Karpas-422 (cell line): ENCODE results near the gene PPT1. TPM values are rescaled to one million over a fixed set of nuclear protein-coding genes. Genes with fewer than 3 reads are reported as not detected.
A peak's percentile ranks its signal among the peaks of the same experiment; 100 is the strongest.

Experiments used
- DNase-seq: peaks from one replicate; pipeline ENCODE4 v3.0.0-alpha.2; 2015
- H2AFZ ChIP-seq: fragments of 200-600 bp; sonication (generic); 2 replicates; pipeline ENCODE4 v1.6.1; 2014; ENCODE audit warnings: antibody characterized with exemption, low read length, mixed read lengths
- H3K27ac ChIP-seq: fragments of 200-600 bp; sonication (generic); 2 replicates; pipeline ENCODE4 v1.5.1; 2014; ENCODE audit warnings: mild to moderate bottlenecking, low read length, moderate library complexity
- H3K27me3 ChIP-seq: fragments of 200-600 bp; sonication (generic); 2 replicates; pipeline ENCODE4 v1.6.1; 2014; ENCODE audit warnings: low read length, mixed read lengths
- H3K36me3 ChIP-seq: fragments of 200-600 bp; sonication (generic); 2 replicates; pipeline ENCODE4 v1.6.1; 2014; ENCODE audit warnings: low read length, mixed read lengths; ENCODE audit not compliant: insufficient read depth
- H3K4me1 ChIP-seq: fragments of 200-600 bp; sonication (generic); 2 replicates; pipeline ENCODE4 v1.6.1; 2014; ENCODE audit warnings: mild to moderate bottlenecking, low read length, mixed read lengths
- H3K4me2 ChIP-seq: fragments of 200-600 bp; sonication (generic); 2 replicates; pipeline ENCODE4 v1.6.1; 2014; ENCODE audit warnings: low read length, low read depth, mild to moderate bottlenecking; ENCODE audit not compliant: poor library complexity, severe bottlenecking
- H3K4me3 ChIP-seq: fragments of 200-600 bp; sonication (generic); 2 replicates; pipeline ENCODE4 v1.5.1; 2014; ENCODE audit warnings: mild to moderate bottlenecking, antibody characterized with exemption, low read length, mixed read lengths
- H3K79me2 ChIP-seq: fragments of 200-600 bp; sonication (generic); 2 replicates; pipeline ENCODE4 v1.6.1; 2014; ENCODE audit warnings: mild to moderate bottlenecking, low read length, mixed read lengths
- H3K9ac ChIP-seq: fragments of 200-600 bp; sonication (generic); 2 replicates; pipeline ENCODE4 v1.6.0; 2014; ENCODE audit warnings: low read length
- H3K9me2 ChIP-seq: fragments of 200-600 bp; sonication (generic), shearing (Covaris generic); replicated peaks from 2 replicates; pipeline ENCODE4 v1.6.0; 2014; ENCODE audit warnings: mild to moderate bottlenecking, low read length, moderate library complexity; ENCODE audit not compliant: insufficient read depth
- H3K9me3 ChIP-seq: fragments of 300-700, 200-600 bp; sonication (generic); 2 replicates; pipeline ENCODE4 v1.6.1; 2014; ENCODE audit warnings: low read length, mixed read lengths
- H4K20me1 ChIP-seq: fragments of 200-600 bp; sonication (generic); 2 replicates; pipeline ENCODE4 v1.6.1; 2014; ENCODE audit warnings: mild to moderate bottlenecking, antibody characterized with exemption, low read length, low read depth; ENCODE audit not compliant: insufficient read depth
- total RNA-seq: library from RNA; depleted of rRNA; stranded (reverse); fragments of >200 nt; shearing (Covaris generic); gene quantifications from 2 replicates; pipeline ENCODE4 v1.2.3, GENCODE V29; 2014; ENCODE audit warnings: low replicate concordance

Gene PPT1
- total RNA-seq, 1 experiment from 2014 or later, result 77.4 TPM

DNA sequence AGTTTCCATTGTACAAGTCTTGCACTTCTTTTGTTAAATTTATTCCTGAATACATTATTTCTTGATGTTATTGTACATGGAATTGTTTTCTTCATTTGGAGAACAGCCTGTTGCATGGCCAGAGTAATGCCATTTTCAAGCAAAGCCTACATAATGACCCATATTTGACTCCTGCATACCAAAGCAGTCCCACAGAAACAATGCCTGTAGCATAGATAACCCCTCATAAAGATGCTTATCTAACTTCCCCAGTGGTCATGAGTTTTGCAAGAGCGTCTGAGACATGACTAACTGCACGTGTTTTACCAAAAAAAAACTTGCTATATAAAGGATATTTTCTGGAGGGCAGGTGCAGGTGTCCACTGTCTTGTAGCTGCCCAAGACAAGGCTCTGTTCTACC is 33.8 kb upstream of the PPT1 start:
- Histone ChIP-seq H3K4me2 (peak overlapping the region; percentile 34), H3K79me2 (no peaks in the 10 kb centered on the region)

DNA sequence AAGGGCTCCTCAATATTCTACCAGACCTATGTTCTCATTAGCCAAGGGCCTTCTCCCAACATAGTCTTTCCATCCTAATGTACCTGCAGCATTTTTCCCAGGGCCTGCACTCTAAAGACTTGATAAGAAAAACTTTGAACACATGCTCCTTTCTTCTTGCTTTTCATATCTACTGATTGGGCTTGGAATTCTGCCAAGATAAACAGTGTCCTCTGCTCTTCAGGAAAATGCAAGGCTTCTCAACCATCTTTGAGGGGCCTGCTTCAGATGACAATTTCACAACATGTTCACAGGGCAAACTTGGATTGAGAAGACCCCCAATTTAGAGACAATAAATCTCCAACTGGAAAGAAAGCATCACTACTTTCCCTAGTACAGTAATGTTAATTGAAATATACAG is 25.8 kb upstream of the PPT1 start:
- Histone ChIP-seq H3K9me3 (no peaks in the 10 kb centered on the region), H2AFZ (no peak overlapping the region), H3K79me2 (no peaks in the 10 kb centered on the region), H3K36me3 (no peaks in the 10 kb centered on the region), H3K4me2 (no peak overlapping the region), H3K27ac (no peak overlapping the region), H3K4me1 (no peaks in the 10 kb centered on the region), H3K27me3 (no peaks in the 10 kb centered on the region), H3K4me3 (no peak overlapping the region), H3K9ac (no peak overlapping the region), H3K9me2 (no peaks in the 10 kb centered on the region), H4K20me1 (no peaks in the 10 kb centered on the region)
- DNase-seq, result no peak

More for the DNA sequence above, 33.8 kb upstream of the PPT1 start:
- no peaks in the 10 kb centered on the region for H3K27me3 ChIP-seq
- H3K9me3 ChIP-seq, result peaks cover 4% of the 10 kb centered on the region; the same call in 1 of the 2 replicates
- 0 out of 2 replicates have a peak overlapping the region, but pooled peaks have one; percentile 21 for H3K4me3 ChIP-seq
- H3K27ac ChIP-seq, result no peak overlapping the region
- no peaks in the 10 kb centered on the region for H4K20me1 ChIP-seq
- H3K9me2 ChIP-seq, result no peaks in the 10 kb centered on the region
- DNase-seq, result no peak
- no peak overlapping the region for H2AFZ ChIP-seq
- no peak overlapping the region for H3K9ac ChIP-seq
- H3K4me1 ChIP-seq, result peaks cover 13% of the 10 kb centered on the region
- H3K36me3 ChIP-seq, result no peaks in the 10 kb centered on the region

DNA sequence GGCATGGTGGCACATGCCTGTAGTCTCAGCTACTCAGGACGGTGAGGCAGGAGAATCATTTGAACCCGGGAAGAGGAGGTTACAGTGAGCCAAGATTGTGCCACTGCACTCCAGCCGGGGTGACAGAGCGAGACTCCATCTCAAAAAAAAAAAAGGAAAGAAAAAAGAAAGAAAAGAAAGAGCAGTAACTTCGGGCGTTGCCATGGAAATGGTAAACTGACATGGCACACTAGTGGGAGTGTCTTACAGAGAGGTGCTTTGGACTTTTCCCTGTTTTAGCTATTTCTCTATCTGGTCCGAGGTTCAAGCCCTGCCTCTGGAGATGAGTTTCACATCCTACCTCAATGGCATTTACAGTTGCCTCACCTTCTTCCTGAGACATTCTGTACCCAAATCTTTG is 23.1 kb upstream of the PPT1 start:
- H3K4me2 ChIP-seq, result no peak overlapping the region
- no peaks in the 10 kb centered on the region for H4K20me1 ChIP-seq

DNA sequence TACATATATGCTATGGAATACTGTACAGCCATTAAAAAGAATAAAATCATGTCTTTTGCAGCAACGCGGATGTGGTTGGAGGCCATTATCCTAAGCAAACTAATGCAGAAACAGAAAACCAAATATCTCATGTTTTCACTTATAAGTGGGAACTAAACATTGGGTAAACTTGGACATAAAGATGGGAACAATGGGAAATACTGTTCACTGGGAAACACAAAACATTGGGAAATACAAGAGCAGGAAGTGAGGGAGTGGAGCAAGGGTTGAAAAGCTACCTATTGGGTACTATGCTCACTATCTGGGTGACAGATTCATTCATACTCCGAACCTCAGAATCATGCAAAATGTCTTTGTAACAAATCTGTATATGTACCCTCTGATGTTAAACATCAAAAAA is 17.3 kb upstream of the PPT1 start:
- no peaks in the 10 kb centered on the region for H3K9me2 ChIP-seq
- H3K4me3 ChIP-seq, result no peak overlapping the region
- H3K4me1 ChIP-seq, result peaks cover 21% of the 10 kb centered on the region
- DNase-seq, result no peak
- H3K27me3 ChIP-seq, result no peaks in the 10 kb centered on the region
- no peak overlapping the region for H3K9ac ChIP-seq
- no peak overlapping the region for H2AFZ ChIP-seq
- H3K27ac ChIP-seq, result no peak overlapping the region
- H3K4me2 ChIP-seq, result no peak overlapping the region
- no peaks in the 10 kb centered on the region for H3K36me3 ChIP-seq
- H4K20me1 ChIP-seq, result no peaks in the 10 kb centered on the region
- peaks cover 10% of the 10 kb centered on the region for H3K9me3 ChIP-seq
- no peaks in the 10 kb centered on the region for H3K79me2 ChIP-seq

More for the DNA sequence above, 23.1 kb upstream of the PPT1 start:
- Histone ChIP-seq H3K27me3 (no peaks in the 10 kb centered on the region), H3K4me1 (peaks cover 17% of the 10 kb centered on the region), H3K9me2 (no peaks in the 10 kb centered on the region), H3K4me3 (no peak overlapping the region), H3K27ac (no peak overlapping the region), H3K36me3 (no peaks in the 10 kb centered on the region), H3K79me2 (no peaks in the 10 kb centered on the region), H2AFZ (no peak overlapping the region), H3K9ac (no peak overlapping the region), H3K9me3 (no peaks in the 10 kb centered on the region)
- DNase-seq, result no peak

DNA sequence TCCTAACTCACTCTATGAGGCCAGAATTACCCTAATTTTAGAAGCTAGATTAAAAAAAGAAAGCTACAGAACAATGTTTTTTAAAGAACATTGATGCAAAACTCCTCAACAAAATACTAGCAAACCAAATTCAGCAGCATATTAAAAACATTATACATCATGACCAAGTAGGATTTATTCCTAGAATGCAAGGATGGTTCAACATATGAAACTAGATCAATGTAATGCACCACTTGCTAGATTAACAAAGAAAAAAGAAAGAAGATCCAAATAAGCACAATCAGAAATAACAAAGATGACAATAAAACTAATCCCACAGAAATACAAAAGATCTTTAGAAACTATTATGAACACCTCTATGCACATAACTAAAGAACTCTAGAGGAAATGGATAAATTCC is 13.3 kb upstream of the PPT1 start:
- Histone ChIP-seq H4K20me1 (no peaks in the 10 kb centered on the region), H3K27ac (no peak overlapping the region), H3K36me3 (no peaks in the 10 kb centered on the region), H3K4me3 (no peak overlapping the region), H3K27me3 (no peaks in the 10 kb centered on the region), H3K4me2 (no peak overlapping the region), H3K9ac (no peak overlapping the region), H3K4me1 (peaks cover 7% of the 10 kb centered on the region), H2AFZ (no peak overlapping the region), H3K9me3 (peaks cover 10% of the 10 kb centered on the region), H3K79me2 (no peaks in the 10 kb centered on the region), H3K9me2 (no peaks in the 10 kb centered on the region)
- no peak for DNase-seq

DNA sequence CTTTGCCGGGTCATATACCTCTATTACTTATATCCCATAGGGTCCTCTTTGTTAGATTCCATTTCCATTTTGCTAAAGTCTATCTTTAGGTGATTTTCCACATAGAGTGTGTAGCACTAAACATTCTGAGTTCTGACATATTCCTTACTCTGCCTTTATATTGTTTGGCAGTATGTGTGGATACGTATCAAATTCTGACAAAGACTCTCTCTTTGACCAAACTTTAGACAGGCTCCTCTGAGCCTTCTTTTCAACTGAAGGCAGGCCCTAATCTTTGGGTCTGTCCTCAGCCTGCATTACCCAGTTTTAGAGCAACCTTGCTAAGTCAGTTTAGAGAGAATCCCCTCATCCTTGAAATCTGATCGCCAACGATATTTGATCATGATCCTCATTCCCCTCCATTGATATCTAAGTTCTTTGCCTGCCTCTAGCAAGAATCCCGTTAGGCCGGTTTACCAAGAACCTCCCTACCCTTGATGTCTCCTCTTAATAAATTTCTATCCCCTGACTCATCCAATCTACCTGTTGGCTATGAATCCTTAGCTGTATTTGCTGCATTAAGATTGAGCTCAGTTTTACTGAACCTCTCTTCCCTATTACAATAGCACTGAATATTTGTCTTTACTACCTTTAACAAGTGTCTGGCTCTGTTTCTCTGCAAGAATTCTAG is 10.4 kb upstream of the PPT1 start:
- H3K9ac ChIP-seq, result no peak overlapping the region
- no peaks in the 10 kb centered on the region for H3K36me3 ChIP-seq
- H3K4me1 ChIP-seq, result no peaks in the 10 kb centered on the region
- H3K9me2 ChIP-seq, result no peaks in the 10 kb centered on the region
- H3K4me2 ChIP-seq, result no peak overlapping the region
- H3K4me3 ChIP-seq, result no peak overlapping the region
- H3K27ac ChIP-seq, result no peak overlapping the region
- H2AFZ ChIP-seq, result no peak overlapping the region
- H4K20me1 ChIP-seq, result no peaks in the 10 kb centered on the region
- no peaks in the 10 kb centered on the region for H3K79me2 ChIP-seq
- DNase-seq, result no peak
- H3K27me3 ChIP-seq, result peaks cover 4% of the 10 kb centered on the region; the same call in 1 of the 2 replicates
- H3K9me3 ChIP-seq, result peaks cover 11% of the 10 kb centered on the region

DNA sequence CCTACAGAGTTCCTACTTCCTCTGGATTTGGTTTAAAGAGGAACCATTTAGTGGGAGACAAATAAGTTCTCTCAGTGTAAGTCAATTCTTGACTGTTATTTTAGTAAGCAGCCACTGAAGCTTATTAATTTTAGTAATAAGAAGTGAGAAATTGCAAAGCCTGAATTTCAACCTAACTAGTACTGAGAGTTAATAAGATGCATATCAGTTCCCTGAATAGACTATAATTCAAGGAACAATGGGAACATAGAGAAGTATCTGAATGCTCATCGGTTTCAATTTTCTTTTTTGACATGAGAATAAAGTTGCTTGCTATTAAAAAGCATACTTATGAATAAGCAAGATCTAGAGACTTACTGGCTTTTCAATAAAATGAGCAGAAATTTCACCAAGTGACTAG is 8.0 kb upstream of the PPT1 start:
- no peak for DNase-seq
- H3K4me3 ChIP-seq, result no peak overlapping the region
- peaks cover 4% of the 10 kb centered on the region; the same call in 1 of the 2 replicates for H3K27me3 ChIP-seq
- no peaks in the 10 kb centered on the region for H3K9me2 ChIP-seq
- H3K4me1 ChIP-seq, result no peaks in the 10 kb centered on the region
- no peaks in the 10 kb centered on the region for H3K79me2 ChIP-seq
- H4K20me1 ChIP-seq, result no peaks in the 10 kb centered on the region
- H3K36me3 ChIP-seq, result no peaks in the 10 kb centered on the region
- H3K4me2 ChIP-seq, result no peak overlapping the region
- H3K9ac ChIP-seq, result no peak overlapping the region
- no peak overlapping the region for H3K27ac ChIP-seq
- peaks cover 4% of the 10 kb centered on the region for H3K9me3 ChIP-seq
- H2AFZ ChIP-seq, result no peak overlapping the region

DNA sequence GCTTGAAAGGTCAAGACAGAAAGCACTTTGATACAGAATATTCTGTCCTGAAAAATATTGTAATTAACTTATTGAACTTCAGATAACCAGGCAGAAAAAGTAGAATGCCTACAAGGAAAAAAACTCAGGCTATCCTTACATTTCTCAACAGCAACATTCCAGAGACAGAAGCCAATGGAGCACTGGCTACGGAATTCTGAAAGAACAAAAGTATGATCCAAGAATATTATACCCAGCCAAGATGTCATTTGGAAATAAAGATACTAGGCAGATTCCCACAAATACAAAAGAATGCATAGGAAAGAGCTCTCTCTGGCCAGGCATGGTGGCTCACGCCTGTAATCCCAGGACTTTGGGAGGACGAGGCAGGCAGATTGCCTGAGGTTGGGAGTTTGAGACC is 5.8 kb upstream of the PPT1 start:
- no peak overlapping the region for H3K9ac ChIP-seq
- H3K79me2 ChIP-seq, result no peaks in the 10 kb centered on the region
- H3K27me3 ChIP-seq, result peaks cover 4% of the 10 kb centered on the region; the same call in 1 of the 2 replicates
- H3K9me3 ChIP-seq, result peaks cover 4% of the 10 kb centered on the region; the same call in 1 of the 2 replicates
- H3K4me2 ChIP-seq, result no peak overlapping the region
- no peaks in the 10 kb centered on the region for H3K36me3 ChIP-seq
- no peaks in the 10 kb centered on the region for H4K20me1 ChIP-seq
- no peaks in the 10 kb centered on the region for H3K9me2 ChIP-seq
- no peak for DNase-seq
- peaks cover under 1% of the 10 kb centered on the region; the same call in 1 of the 2 replicates for H3K4me1 ChIP-seq
- no peak overlapping the region for H3K4me3 ChIP-seq
- no peak overlapping the region for H2AFZ ChIP-seq
- no peak overlapping the region for H3K27ac ChIP-seq
